NCI-H146 treated with DMSO at 0.1 percent for 48 hours (cell line): ENCODE measurements around the gene HS3ST5.
"Not testable (repeated sequence)": the region's sequence is repeated elsewhere in the genome, so short reads cannot be mapped to it uniquely, and the experiment has no call there.

Source experiments
- DNase-seq: peaks from one replicate; lab custom pipeline; 2025; ENCODE audit not compliant: unreplicated experiment; lab: John Stamatoyannopoulos, UW

Gene HS3ST5

DNA sequence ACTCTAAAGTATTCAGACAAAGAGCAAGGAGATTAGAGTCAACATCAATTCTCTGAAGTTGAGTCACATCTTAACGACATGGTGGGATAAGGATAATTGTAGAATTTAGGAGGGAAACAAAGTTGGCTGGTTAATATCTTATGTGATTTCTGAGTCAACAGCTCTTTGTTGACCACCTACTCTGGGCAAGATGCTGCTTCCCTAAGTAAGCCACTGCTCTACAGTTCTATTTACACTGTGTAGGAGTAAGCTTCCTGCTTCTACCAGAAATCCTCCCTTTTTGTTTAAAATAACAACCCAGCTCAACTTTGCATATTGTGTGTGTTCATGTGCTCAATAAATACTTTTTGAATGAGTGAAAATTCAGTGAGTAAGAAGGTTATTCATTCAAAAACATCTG lies 3.1 kb downstream of the HS3ST5 start:
- DNase-seq, result no peak

DNA sequence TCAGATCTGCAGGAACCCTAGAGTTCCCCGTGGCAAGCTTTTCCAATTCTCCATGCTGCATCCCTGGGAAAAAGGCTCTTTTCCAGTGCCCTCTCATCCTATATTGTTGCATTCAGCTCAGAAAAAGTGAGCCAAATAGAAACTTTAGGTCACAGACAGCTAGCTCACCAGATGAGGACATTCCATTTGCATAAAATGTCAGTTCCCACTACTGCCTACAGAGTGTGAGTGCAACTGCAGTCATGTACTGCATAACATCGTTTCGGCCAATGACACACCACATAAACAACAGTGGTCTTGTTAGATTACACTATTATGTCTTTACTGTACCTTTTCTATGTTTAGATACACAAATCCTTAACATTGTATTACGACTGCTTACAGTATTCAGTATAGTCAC lies 8.6 kb downstream of the HS3ST5 start:
- DNase-seq, result no peak

DNA sequence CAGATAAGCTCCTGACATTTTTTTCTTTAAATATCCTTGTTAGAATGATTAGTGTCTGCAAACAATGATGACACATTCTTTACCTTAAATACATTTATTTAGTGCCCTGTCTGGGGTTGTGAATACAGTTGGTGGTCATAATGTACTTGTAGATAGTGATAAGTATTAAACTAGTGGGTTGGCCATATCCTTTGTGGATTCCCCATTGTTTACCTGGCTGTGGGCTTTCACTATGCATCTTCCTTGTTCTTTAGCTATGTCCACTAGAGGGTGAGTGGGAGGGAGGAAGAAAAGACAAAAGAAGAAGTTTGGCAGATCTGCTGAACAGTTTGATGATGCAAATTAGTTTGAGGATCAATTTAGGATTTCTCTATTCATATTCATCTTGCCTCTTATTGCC lies 15.7 kb downstream of the HS3ST5 start:
- no peak for DNase-seq

DNA sequence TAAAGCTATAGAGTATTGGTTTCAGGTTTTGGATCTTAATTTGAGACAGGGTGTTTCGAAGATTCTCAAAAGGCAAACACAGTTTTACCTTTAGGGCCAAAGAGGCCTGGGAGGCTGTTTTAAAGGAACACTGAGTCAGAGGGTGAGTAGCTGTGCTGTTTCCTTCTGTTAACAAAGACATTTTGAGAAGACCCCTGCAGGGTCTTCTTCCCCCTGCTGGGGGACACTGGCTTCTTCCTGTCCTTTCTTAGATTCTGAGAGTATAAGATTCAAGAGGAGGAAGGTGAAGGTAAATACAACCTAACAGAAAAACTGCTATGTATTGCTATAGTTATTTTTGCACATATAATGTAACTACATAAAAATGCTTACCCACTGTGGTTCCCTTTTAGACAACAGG lies 19.0 kb downstream of the HS3ST5 start:
- no peak for DNase-seq

DNA sequence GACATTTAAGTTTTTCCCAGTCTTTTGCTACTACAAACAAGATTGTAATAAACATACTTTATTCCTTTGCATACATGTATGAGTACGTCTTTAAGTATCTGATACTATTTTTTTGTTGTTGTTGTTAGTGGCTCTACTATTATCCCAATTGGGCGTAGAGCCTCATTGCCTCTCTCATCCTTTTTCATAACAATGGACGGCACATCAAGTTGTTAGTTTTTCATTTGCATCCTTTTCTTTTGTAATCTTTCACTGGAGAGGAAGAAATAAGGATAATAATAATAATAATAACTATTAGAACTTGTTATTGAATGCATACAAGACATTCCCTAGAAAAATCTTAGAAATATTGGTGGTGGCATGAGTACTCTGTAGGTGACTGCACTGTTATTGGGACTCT lies 23.1 kb downstream of the HS3ST5 start:
- DNase-seq, result no peak

DNA sequence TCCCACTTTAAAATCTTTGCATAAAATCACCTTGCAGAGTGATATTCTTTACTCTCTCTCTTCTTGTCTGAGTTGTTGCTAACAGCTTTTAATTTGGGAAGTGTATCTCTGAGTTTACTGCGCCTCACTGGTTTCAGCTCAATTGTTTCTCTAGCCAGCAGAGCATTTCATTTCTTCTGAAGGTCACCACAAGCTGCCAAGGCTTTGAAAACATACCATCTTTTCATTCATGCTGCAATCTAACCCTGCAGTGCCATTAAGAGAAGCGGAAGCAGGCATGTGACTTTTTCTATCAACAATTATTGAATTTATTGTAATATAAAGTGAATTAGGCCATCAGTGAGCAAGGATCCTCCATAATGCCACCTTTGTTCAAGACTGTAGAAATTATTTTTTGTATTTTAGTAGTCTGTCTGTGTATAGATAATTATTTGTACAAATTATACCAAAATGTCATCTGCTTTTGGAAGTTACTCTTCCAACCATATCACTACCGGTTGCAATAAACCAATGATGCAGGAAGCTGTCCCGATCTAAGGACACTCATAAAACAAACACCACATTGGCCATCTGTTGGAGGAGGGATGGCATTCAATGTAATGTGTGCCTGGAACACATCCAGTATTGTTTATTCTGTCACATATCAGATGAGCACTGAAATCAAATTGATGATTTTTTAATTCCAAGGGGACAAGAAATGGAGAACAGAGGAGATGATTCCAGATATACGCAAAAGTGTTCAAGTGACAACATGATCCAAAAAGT lies 26.8 kb downstream of the HS3ST5 start:
- no peak for DNase-seq

DNA sequence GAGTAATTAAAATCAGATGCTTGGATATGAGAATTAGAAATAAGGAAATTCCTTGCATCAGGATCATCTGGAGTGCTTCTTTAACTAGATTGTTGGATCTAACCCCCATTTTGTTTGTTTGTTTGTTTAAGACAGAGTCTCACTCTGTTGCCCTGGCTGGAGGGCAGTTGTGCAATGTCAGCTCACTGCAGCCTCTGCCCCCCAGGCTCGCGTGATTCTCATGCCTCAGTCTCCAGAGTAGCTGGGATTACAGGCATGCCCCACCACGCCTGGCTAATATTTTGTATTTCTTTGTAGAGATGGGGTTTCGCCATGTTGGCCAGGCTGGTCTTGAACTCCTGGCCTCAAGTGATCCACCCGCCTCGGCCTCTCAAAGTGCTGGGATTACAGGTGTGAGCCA lies 29.0 kb downstream of the HS3ST5 start:
- not testable (repeated sequence) for DNase-seq

DNA sequence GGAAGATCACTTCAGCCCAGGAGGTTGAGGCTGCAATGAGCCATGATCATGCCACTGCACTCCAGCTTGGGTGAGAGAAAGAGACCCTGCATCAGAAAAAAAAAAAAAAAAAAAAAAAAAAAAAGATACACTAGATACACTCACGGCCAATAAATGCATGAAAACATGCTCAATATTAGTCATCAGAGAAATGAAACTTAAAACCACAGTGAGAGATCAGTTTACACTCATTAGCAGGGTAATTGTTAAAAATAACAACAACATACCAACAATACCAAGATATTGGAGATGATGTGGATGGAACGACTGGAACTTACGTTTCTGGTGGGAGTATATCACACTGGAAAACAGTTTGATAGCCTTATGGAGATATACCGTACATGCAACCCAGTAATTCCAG lies 29.9 kb downstream of the HS3ST5 start:
- DNase-seq, result no peak

DNA sequence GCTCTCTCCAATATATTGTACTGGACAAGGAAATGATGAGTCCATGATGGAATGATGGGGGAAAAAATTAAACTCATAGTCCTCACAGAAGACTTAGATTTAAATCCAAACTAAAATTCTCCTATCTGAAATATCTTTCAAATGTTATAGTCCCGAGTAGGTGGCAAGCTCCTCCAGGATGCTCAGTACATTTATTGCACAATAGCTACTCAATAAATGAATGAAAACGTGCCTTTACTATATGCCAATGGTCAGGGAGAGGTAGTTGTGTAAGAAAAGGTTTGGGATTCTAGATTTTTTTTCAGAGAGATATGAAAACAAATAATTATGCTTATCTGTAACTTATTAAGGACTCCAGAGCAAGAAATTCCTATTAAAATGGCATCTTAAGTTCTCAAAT lies 32.8 kb downstream of the HS3ST5 start:
- DNase-seq, result no peak

DNA sequence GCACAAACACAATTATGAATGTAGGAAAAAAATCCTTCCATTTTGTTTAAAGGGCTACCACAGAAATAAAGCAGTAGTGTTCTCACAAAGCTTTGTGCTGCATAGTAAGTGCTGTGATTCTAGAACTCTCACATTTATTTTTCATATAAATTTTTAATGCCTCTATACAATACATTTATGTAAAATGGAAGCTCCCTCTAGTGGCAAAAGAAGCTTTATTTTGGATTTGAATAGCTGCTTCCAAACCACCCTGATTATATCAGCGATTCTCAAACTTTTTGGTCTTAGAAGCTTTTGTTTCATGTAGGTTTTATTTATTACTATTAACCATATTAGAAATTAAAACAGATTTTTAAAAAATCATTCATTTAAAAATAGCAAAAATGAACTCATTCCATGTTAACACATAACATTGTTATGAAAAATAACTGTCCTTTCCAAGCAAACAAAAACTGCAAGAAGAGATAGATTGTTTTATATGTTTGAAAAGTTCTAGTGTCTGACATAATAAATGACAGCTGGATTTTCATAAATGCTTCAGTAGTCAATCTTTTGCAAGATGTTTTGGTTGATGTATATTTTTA lies 38.4 kb downstream of the HS3ST5 start:
- DNase-seq, result no peak

DNA sequence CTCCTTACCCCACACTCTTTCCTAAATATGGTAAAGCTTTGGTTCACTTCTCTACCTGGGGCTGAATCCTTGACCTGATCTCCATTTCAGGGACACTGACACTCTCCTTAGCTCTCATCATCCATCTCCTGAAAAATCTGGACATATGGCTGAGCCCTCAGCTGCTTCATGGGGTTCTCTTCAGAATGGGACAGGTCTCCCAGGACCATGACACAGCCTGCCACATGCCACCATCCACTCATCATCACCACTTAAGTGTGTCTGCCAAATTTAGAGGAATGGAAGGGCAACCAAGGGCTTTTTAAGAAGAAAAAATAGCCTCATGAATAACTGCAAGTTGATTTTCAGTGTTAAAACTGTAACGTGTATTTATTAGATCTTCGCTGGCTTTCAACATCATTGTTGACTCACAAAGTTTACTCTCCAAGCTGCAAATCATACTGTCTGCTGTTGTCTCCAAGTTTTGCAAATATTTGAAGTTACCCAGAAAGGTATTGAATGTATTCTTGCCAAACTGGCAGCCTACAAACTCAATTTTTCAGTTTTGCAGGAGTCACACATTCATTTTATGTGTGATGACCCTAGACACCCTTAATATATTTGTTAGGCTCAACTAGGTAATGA lies 41.1 kb downstream of the HS3ST5 start:
- DNase-seq, result no peak

DNA sequence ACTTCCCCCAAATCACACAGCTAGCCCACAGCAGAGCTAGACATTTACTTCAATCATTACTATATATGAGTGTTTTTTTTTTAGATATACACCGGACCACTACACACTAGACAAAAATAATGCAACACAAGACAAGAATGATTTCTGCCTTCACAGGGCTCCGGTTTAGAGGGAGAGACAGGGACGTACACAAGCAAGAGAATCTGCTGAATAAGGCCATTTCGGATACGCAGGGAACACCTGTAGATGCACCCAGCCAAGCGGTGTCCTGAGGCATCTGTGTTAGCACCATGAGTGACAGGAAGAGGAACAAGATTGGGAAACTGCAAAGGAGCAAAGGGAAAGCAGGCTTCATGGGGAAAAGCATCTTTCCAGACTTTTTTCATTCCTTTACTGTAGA lies 45.7 kb downstream of the HS3ST5 start:
- DNase-seq, result no peak

DNA sequence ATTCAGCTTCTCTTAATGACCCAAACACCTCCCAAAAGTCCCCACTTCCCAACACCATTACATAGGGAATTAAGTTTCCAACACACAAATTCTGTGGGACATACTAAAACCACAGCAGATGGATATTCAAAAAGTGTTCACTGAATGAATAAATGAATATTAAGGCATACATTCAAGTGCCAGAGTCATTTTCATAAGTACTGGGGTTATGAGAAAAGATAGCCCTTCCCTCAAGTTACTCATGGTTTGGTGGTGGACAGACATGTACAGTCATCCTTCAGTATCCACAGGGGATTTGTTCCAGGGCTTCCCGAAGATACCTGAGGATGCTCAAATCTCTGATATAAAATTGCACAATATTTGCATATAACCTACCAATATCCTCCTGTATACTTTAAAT lies 50.4 kb downstream of the HS3ST5 start:
- no peak for DNase-seq

DNA sequence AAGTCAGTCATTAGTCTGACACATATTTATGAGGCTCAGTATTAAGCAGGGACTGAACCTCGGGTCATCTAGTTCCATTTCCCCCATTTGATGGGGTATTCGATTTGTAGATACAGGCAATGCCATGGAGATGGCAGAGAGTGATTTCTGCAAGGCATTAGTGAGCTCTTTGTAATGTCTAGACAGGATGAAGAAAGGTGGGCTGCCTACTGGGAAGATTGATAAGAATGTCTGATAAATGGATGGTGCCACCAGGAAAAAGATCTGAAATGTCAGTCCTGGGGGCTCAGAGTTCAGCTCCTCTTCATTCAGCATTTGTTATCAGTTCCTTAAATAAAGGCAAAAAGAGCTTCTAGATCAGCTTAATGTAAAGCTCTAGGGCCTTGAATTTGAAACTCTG lies 51.4 kb downstream of the HS3ST5 start:
- DNase-seq, result no peak

DNA sequence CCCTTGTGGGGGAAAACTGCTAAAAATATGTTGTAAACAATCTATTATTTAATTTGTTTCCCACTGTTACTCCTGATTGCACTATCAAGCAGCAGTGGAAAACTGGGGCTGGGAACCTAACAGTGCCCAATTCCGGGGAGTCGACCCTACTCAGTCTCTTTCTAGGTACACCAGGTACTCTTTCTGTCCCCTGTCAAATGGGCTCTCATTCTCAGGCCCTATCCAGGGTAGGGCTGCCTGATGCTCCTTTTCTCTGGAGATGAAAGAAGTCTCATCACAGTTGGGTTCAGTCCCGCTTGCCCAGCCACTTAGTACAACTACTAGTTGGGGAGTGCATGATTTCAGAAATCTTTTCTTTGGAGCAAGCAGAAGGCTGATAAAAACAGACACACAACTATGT lies 52.0 kb downstream of the HS3ST5 start:
- DNase-seq, result no peak

DNA sequence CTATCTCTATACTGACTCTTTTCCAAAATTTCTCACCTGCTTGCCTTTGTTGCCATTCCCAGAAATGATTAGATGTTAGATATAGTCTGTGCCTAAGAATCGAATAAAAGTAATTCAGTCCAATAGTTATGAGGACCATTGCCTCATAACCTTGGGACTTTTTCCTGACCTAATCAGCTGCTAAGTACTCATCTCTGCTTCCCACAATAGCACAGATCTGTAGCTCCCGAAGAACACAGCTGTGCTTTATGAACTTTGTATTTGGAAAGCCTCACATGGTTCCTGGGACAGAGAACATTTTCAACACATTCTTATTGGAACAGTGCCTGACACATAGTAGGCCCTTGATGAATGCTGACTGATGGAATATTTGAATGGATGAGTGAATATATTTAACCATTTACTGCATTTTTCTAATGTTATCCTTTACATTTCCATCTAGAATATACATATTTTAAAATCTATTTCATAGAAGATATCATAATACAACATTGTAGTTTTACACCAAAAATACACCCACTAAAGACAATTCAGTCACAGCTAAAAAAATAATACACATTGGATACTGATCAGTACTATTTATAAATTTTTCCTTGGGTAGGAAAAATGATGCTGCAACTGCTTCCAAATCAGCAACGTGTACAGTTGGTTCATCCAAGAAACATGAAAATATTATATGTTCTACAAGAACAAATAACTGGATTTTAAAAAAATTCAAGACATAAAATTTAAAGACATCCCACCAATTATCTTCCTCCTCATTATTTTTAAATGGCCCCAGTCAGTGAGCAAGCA lies 53.9 kb downstream of the HS3ST5 start:
- DNase-seq, result no peak

DNA sequence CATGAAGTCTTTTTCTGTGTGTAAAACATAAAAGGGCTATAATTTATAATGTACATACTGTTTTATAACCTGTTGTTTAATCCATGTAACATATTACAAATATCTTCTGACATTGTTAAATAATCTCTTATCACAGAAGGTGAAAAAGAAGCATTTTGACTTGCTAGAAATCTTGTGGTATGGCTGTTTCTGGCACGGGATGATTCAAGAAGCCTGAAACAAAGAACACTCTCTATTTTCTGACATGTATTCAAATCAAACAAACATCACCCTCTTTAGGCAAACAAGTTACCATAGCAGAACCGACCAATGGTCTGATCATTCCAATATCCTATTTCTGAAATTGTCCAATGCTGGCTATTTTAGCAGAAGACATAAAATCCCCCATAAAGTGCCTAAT lies 55.4 kb downstream of the HS3ST5 start:
- DNase-seq, result no peak

DNA sequence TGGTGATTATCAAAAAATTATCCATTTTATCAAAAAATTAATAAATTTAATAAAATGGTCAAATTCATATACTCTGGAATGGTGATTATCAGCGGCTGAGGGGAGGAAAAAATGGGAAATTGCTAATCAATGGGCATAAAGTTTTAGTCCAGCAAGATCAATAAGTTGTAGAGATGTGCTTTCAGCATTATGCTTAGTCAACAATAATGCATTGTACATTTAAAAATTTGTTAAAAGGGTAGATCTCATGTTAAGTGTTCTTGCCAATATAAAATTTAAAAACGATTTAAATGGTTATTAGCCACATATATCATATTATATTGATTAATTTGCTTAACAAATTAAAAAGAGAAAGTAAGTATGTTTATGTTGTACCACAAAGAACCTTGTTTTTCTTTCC lies 56.6 kb downstream of the HS3ST5 start:
- no peak for DNase-seq

DNA sequence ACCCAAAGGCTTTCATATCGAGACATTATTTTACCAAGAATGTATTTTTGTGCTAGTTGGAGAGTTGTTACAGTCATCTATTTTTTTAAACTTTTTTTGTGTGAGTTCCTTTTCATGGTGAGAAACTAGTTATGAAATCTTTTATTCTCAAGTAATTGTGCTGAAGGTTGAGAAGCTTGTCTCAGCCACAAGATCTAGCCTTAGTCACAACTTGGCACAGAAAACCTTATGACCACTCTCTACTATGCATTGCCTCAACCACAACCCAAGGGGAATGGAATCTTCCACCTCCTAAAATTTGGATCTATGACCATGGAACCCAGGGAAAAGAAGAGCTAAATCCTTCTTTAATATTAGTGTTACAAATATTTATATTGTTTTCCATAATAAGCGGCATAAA lies 58.5 kb downstream of the HS3ST5 start:
- DNase-seq, result no peak

DNA sequence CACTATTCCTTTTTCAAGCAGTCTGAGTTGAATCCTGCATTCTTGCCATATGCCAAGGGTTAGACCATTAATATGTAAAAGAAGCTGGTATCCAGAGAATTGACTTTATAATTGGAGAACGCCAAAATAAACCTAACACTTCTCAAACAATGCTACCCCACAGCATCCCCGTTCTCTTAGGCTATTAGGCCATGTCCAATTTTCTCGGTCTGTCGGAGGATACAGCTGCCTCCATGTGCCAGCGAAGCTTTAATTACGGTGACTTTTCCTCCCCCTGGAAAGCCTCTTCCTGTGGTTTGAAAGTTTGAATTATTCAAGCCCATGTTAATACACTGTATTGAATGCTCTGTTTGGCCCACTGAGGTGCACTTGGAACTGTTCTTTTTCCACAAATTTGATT lies 60.5 kb downstream of the HS3ST5 start:
- no peak for DNase-seq

DNA sequence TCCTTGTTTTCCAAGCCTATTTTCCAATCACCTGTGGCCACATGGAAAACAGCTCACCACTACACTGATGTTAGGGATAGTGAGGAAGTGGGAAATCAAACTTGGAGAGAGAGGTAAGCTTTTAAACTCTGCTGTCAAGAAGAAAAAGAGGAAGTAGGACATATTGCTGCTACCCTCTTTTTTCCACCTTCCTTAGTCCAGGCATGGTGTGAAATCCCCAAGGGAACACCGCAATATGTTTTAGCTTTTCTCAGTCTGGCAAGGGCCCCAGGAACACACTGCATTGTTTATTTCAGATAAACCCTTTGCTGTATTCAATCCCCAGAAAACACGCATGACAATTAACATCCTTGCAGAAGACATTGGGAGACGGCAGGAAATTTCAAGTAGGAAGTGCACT lies 61.3 kb downstream of the HS3ST5 start:
- no peak for DNase-seq
